Measurements from ENCODE around the gene CTXND1.

CTXND1 gene

GRCh38 chr15:80251428-80252120 lies 439 bp downstream of the CTXND1 start:
- no peak for DNase-seq

- no peak for DNase-seq
Observed at GRCh38 chr15:80250614-80251427, 1.2 kb downstream of the CTXND1 start.

GRCh38 chr15:80249973-80250372 lies 2.0 kb downstream of the CTXND1 start:
- DNase-seq = no peak

GRCh38 chr15:80247320-80247719 lies 4.7 kb downstream of the CTXND1 start:
- DNase-seq = no peak

GRCh38 chr15:80246425-80246894 lies 5.6 kb downstream of the CTXND1 start:
- DNase-seq = no peak

GRCh38 chr15:80242802-80243201 lies 9.2 kb downstream of the CTXND1 start:
- no peak for DNase-seq

- no peak for DNase-seq
Observed at GRCh38 chr15:80242132-80242769, 9.8 kb downstream of the CTXND1 start.

- DNase-seq = no peak
Observed at GRCh38 chr15:80241508-80241907, 10.5 kb downstream of the CTXND1 start.

GRCh38 chr15:80240276-80240675 lies 11.7 kb downstream of the CTXND1 start:
- DNase-seq = no peak

- DNase-seq = no peak
Observed at GRCh38 chr15:80234883-80235282, 17.1 kb downstream of the CTXND1 start.

GRCh38 chr15:80233581-80233980 lies 18.4 kb downstream of the CTXND1 start:
- DNase-seq = no peak

GRCh38 chr15:80231371-80231770 lies 20.6 kb downstream of the CTXND1 start:
- no peak for DNase-seq

GRCh38 chr15:80228959-80229610 lies 22.9 kb downstream of the CTXND1 start:
- DNase-seq = no peak

GRCh38 chr15:80219955-80220354 lies 32.1 kb downstream of the CTXND1 start:
- no peak for DNase-seq

GRCh38 chr15:80217327-80217900 lies 34.6 kb downstream of the CTXND1 start:
- DNase-seq = no peak

- DNase-seq = no peak
Observed at GRCh38 chr15:80216911-80217310, 35.1 kb downstream of the CTXND1 start.

GRCh38 chr15:80216141-80216540 lies 35.9 kb downstream of the CTXND1 start:
- no peak for DNase-seq

GRCh38 chr15:80214910-80215309 lies 37.1 kb downstream of the CTXND1 start:
- DNase-seq = no peak

GRCh38 chr15:80211976-80212375 lies 40.0 kb downstream of the CTXND1 start:
- no peak for DNase-seq

- DNase-seq = no peak
Observed at GRCh38 chr15:80210611-80211573, 41.1 kb downstream of the CTXND1 start.

All from DMS79 treated with DMSO at 0.1 percent for 48 hours (cell line).